VCaP (cell line): ENCODE data around the gene TP53BP1.

ENCODE experiments used
- H3K27ac ChIP-seq: fragments of 450-650 bp; 2 replicates; pipeline ENCODE4 v1.5.1; 2017
- CTCF ChIP-seq: fragments of 450-650 bp; conservative IDR thresholded peaks from 2 replicates; pipeline ENCODE4 v1.5.1; 2017; ENCODE audit warnings: mild to moderate bottlenecking, moderate library complexity

TP53BP1 gene

GRCh38 chr15:43463998-43464397, 29.0 kb downstream of the TP53BP1 start:
- H3K27ac ChIP-seq: no peak overlapping the region
- no peak for TF ChIP-seq CTCF

GRCh38 chr15:43463507-43463906, 29.4 kb downstream of the TP53BP1 start:
- no peak overlapping the region for H3K27ac ChIP-seq
- TF ChIP-seq CTCF: no peak

- H3K27ac ChIP-seq: no peak overlapping the region
- no peak for TF ChIP-seq CTCF
These were observed 43.0 kb downstream of the TP53BP1 start for GRCh38 chr15:43449981-43450380.

- H3K27ac ChIP-seq: no peak overlapping the region
- TF ChIP-seq CTCF: no peak
These were observed 46.6 kb downstream of the TP53BP1 start for GRCh38 chr15:43446344-43446743.

- no peak overlapping the region for H3K27ac ChIP-seq
- no peak for TF ChIP-seq CTCF
These were observed 51.6 kb downstream of the TP53BP1 start for GRCh38 chr15:43441316-43441715.

GRCh38 chr15:43440721-43441281, 52.2 kb downstream of the TP53BP1 start:
- TF ChIP-seq CTCF: no peak
- no peak overlapping the region for H3K27ac ChIP-seq

- H3K27ac ChIP-seq: no peak overlapping the region
- TF ChIP-seq CTCF: no peak
These were observed 53.7 kb downstream of the TP53BP1 start for GRCh38 chr15:43439268-43439667.
